GM20000 (cell line): ENCODE data around the gene TIPARP.
"Not testable (repeated sequence)": the region's sequence is repeated elsewhere in the genome, so short reads cannot be mapped to it uniquely, and the experiment has no call there.

ENCODE experiments used
- DNase-seq: peaks from one replicate; pipeline ENCODE4 v3.0.0; 2012; ENCODE audit warnings: low spot score
- TF ChIP-seq, protein P1 (sequence below): IDR thresholded peaks from 2 replicates; pipeline ENCODE4 v1.5.1; 2012; ENCODE audit warnings: mild to moderate bottlenecking, control low read depth; ENCODE audit errors: extremely low read depth, missing control alignments

TIPARP gene

DNA sequence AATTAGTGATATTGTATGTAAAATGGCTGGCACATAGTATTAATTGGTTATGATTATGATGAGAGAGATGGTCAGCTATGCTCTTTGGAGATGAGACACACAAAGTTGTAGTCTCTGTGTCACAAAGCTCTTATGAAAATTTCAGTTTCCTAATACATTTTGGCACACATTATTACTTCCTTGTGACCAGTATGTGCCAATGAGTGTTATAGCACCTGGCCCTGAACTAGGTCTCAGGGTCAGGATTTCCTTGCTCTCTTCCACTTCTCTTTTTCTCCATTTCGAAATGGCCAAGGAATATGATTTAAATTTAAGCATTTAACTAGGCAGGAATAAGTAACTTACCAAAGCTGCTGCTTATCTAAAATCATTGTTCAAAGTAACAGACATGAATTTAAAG is 28.0 kb downstream of the TIPARP start:
- TF ChIP-seq, protein P1, sequence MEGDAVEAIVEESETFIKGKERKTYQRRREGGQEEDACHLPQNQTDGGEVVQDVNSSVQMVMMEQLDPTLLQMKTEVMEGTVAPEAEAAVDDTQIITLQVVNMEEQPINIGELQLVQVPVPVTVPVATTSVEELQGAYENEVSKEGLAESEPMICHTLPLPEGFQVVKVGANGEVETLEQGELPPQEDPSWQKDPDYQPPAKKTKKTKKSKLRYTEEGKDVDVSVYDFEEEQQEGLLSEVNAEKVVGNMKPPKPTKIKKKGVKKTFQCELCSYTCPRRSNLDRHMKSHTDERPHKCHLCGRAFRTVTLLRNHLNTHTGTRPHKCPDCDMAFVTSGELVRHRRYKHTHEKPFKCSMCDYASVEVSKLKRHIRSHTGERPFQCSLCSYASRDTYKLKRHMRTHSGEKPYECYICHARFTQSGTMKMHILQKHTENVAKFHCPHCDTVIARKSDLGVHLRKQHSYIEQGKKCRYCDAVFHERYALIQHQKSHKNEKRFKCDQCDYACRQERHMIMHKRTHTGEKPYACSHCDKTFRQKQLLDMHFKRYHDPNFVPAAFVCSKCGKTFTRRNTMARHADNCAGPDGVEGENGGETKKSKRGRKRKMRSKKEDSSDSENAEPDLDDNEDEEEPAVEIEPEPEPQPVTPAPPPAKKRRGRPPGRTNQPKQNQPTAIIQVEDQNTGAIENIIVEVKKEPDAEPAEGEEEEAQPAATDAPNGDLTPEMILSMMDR = no peak
- DNase-seq = no peak

- no peak for DNase-seq
- TF ChIP-seq, protein P1 = no peak
Observed at GRCh38 chr3:156704370-156705036, 30.1 kb downstream of the TIPARP start.

DNA sequence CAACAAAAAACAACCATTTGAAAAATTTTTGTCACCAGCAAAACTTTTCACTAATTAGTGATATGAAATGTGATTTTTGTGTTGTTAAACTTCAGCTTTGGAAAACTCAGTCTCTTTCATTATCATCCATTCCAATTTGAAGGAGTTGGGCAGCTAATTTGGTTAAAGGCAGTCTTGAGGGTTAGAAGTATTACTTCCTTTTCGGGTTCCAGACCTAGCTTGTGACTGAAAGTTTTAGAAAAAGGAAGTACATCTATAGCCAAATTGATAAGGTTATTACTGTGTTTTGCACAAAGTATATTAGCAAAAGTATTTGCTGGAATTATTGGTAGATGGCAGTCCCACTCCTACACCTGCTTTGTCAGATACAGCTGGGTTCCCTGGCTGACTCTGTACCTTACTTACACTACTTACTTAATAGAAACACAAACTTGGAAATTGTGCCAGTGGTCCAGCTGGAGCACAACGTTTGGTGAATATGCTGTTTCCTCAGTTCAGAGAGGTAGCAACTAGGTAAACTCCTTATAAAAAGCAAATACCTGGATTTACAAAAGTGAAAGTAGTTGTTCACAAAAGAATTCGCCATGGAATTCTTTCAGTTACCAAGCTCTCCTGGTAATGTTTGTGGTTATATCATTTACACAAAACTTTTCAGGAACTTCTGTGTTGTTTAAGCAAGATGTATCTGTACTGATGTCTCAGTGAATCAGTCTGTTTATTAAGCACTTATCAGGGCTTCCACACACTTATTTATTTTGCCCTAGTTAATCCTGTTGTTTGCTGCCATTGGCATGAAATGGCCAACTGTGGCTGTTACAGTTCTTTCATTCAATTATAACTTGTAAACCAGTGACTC is 31.6 kb downstream of the TIPARP start:
- DNase-seq = no peak

GRCh38 chr3:156707588-156707987 is 33.2 kb downstream of the TIPARP start:
- no peak for DNase-seq
- TF ChIP-seq, protein P1 = no peak

More for the DNA sequence above, 31.6 kb downstream of the TIPARP start:
- TF ChIP-seq, protein P1 = no peak

DNA sequence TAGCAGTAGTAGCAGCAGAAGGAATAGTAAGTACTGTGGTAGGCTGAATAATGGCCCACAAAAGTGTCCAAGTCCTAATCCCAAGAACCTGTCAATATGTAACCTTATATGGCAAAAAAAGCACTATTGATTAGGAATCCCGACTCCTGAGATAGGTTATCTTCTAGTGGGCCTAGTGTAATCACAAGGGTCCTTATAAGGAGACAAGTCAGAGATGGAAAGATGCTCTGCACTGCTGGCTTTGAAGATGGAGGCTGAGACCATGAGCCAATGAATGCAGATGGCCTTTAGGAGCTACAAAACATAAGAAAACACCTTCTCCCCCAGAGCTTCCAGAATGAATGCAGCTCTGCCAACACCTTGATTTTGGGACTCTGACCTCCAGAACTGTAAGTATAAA is 36.0 kb downstream of the TIPARP start:
- TF ChIP-seq, protein P1 = no peak
- no peak for DNase-seq

- no peak for DNase-seq
- TF ChIP-seq, protein P1 = no peak
Observed at GRCh38 chr3:156711113-156711512, 36.7 kb downstream of the TIPARP start.

GRCh38 chr3:156711944-156712343 is 37.6 kb downstream of the TIPARP start:
- not testable (repeated sequence) for DNase-seq
